ENCODE results near the gene SLC6A18.
"Not testable (repeated sequence)": the region's sequence is repeated elsewhere in the genome, so short reads cannot be mapped to it uniquely, and the experiment has no call there.

The SLC6A18 gene

DNA sequence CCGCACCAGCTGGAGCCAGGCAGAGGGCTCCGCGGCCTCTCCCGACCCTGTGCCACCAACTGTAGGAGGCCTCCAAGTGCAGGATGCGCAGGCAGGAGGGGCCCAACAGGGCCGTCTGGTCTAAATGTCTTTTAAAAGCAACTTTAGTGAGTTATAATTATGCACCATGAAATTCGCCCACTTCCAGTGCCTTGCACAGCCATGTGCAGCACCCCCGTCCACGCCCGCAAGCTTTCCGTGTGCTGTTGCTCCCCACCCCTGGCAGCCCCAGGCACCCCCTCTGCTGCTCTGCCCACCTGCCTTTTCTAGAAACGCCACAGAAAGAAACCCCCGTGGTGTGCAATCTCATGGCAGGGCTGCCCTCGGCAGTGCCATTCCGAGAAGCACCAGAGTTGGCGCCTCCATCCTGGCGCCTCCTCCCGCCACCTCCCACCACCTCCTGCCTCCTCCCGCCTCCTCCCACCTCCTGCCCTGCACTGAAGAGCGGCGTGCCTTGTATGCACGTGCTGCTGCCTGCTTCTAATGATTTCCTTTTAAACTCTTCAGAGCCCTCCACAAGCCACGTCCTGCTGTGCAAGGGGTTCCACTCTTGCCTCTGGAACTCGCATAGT, 7.5 kb upstream of the SLC6A18 start:
- no peak for DNase-seq

DNA sequence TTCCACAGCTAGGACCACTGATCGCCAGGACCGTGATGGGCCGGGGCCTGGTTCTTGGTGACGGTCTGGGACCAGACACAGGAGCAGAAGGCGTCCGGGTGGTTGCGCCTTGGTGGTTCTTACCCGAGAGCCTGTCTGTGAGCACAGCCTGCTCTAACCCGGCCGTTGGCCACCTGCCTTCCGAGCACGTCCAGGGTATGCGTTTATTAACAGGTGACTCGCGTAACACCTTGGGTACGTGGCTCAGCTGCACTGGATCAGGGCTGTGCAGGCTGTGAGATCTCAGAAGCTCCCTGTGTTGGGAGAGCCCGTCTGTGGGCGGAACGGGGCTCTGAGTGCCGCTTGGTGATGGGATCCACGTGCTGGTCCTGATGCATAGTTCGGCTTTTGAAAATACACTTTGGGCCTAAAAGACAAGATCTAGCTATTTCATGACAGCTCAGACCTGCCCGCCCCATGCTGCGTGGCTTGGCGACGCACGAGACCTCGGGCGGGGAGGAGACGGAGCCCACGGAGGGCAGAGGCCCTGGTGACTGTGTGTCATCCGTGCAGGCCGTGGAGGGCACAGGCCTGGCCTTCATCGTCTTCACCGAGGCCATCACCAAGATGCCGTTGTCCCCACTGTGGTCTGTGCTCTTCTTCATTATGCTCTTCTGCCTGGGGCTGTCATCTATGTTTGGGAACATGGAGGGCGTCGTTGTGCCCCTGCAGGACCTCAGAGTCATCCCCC, 6.7 kb upstream of the SLC6A18 start:
- DNase-seq = no peak

DNA sequence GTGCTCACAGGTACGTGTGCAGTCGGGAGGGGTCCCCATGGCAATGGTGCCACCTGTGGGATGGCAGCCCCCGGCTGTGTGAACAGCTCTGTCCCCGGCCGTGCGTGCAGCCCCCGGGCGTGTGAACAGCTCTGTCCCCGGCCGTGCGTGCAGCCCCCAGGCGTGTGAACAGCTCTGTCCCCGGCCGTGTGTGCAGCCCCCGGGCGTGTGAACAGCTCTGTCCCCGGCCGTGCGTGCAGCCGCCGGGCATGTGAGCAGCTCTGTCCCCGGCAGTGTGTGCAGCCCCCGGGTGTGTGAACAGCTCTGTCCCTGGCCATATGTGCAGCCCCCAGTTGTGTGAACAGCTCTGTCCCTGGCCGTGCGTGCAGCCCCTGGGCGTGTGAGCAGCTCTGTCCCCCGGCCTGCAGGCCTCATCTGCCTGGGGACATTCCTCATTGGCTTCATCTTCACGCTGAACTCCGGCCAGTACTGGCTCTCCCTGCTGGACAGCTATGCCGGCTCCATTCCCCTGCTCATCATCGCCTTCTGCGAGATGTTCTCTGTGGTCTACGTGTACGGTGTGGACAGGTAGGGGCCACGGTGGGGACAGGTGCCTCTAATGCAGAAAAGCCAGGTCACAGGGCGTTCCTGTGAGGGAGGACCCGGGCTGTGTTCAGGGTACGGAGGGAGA, 5.9 kb upstream of the SLC6A18 start:
- DNase-seq = no peak

DNA sequence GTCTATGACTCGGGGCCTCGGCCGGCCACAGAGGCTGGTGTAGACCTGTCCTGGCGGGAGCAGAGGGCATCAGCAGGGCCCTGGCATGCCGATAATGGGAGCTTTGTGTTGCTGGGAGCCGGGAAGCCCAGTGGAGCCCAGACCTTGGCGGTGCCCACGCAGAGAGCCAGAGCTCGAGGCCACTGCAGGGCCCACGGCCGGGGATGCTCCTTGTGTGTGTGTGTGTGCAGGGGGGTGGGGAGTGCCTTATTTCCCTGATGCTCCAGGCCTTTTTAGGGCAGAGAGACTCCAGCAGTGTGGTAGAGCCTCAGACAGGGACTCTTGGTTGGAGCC, 5.4 kb upstream of the SLC6A18 start:
- DNase-seq = no peak

DNA sequence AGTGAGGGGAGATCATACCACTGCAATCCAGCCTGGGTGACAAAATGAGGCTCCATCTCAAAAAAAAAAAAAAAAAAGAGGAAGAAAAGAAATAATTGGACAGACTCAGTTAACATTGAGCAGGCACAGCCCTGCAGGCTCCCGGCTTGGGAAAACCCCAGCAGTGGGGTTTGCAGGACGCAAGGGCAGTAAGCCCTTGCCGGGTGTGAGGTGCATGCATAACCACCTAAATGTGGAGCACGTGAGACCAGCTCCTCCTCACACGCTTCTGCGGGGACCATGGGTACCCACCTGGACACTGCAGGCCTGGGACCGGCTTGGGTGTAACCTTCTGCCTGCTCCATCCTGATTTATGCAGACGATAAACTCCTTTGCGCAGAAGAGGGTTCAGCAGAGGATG, 4.8 kb upstream of the SLC6A18 start:
- no peak for DNase-seq

DNA sequence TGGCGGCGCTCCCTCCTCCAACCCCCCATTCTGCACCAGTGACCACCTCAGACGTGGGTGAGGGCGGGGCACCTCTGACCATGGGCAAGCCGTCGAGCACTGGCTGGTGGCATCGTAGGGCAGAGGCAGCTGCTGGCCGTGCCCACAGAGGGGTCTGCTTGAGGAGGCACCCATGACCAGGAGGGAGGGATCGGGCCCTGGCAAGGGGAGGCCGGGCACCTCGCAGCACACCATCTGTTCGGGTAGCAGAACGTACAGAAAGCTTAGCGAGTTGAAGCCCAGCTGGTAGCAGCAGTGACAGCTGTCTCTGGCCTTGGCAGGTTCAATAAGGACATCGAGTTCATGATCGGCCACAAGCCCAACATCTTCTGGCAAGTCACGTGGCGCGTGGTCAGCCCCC, 4.3 kb upstream of the SLC6A18 start:
- DNase-seq = no peak

DNA sequence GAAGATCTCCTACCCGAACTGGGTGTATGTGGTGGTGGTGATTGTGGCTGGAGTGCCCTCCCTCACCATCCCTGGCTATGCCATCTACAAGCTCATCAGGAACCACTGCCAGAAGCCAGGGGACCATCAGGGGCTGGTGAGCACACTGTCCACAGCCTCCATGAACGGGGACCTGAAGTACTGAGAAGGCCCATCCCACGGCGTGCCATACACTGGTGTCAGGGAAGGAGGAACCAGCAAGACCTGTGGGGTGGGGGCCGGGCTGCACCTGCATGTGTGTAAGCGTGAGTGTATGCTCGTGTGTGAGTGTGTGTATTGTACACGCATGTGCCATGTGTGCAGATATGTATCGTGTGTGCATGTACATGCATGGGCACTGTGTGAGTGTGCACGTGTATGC, 3.5 kb upstream of the SLC6A18 start:
- DNase-seq = no peak

DNA sequence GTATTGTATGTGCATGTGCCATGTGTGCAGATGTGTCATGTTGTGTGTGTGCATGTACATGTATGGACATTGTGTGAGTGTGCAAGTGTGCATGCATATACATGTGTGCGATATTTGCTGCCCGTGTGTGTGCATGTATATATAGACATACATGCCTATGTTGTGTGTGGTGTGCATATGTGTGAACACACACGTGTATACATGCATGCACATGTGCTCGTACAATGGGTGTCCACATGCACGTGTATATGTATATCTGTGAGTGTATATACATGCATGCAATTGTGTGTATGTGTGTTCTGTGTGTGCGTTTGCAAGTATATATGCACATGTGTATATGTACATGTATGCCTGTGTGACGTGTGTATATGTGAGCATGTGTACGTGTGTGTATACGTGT, 3.0 kb upstream of the SLC6A18 start:
- DNase-seq = no peak

DNA sequence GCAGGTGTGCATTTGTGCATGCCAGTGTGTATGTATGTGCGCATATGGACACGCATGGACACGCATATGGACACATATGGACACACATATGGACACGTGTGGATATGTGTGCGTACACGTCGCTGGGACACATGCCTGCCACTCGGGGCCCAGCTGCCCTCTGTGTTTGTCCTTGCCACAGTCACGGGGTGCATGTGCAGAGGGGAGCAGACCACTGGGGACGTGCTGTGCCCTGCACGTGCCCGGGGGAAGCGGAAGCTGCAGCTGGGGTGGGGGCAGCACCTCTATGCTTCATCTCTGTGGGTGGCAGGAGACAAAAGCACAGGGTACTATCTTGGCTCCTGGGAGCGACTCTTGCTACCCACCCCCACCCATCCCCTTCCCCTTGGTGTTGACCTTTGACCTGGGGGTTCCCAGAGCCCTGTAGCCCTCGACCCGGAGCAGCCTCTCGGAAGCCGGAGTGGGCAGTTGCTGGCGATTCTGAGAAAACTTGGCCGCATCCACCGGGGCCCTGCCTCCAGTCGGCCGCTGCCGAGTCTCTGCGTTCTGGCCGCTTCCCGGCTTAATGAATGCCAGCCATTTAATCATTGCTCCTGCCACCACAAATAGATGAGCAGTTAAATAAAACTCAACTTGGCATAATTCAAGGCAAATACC, 2.4 kb upstream of the SLC6A18 start:
- no peak for DNase-seq

DNA sequence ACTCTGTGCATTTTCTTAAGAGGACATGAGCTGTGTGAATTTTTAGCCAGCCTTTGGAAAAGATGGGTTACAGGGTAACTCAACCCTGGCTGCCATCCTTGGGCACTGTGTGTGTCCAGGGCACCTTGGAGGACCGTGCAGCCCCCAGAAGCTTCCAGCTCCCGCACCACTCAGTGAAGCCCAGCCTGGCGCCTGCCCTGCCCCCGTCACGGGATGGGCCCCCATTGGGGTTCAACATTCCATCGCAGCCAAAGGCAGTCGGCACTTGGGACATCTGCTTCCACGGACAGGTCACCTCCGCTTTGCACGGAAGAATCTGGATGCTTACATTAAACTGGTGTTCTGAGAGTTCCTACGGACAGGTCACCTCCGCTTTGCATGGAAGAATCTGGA, 1.9 kb upstream of the SLC6A18 start:
- no peak for DNase-seq

DNA sequence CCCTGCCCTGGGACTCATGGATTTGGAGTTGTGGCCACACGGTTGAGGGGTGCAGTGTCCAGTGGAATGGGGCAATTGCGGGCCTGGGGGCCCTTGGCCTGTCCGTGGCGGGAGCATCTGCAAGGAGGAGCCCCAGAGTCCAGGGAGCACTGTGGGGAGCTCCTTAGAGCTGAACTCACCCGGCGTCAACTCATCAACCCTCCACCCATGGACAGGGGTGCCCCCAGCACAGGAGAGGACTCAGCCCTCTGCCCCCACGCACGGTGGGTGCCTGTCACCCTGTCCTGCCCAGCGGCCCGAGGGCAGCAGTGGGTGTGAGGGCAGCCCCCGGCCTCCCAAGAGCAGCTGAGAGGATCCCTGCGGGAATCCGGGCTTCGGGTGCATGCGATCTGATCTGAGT, 550 bp upstream of the SLC6A18 start:
- DNase-seq = no peak

DNA sequence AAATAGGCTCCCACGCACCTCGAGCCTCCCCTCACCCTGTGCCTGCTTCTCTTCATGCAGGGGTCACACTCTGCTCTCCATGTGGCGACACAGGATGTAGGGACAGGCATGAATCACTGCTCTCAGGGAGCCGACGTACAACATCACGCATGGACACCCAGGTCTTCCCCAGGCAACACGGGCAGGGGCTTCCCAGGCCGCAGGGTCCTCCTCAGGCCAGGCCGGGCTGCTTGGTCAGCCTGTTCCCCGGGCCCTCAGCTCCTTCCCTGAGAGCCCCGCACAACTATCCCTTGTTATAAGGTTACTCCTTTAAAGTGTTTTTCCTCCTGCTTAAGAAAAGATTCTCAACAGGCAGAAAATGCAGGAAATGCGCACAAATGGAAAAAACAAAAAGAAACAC, 1.1 kb downstream of the SLC6A18 start:
- DNase-seq = no peak

DNA sequence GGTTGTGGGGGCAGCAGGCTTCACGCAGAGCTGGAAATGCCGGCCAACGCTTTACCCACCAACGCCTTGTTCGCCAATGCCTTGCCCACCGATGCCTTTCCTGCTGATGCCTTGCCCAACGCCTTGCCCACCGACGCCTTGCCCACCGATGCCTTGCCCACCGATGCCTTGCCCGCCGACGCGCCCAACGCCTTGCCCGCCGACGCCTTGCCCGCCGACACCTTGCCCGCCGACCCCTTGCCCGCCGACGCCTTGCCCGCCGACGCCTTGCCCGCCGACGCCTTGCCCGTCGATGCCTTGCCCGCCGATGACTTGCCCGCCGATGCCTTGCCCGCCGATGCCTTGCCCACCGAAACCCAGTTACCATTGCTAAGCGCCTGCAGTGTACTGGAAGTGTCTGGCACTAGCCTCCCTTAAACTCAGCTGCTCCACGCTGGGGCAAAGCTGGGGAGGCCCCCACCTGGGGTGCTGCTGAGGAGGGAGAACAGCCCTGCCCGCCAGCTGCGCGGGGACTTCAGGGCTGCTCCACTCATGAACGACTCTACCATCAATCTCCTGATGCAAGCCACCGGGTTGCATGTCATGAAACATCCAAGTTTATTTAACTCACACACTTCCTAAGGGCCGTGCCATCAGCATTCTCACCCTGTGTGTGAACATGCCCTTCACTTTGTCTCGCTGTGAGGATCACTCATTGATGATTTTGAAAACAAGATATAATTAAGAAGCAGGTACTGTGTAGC, 1.8 kb downstream of the SLC6A18 start:
- DNase-seq = no peak

DNA sequence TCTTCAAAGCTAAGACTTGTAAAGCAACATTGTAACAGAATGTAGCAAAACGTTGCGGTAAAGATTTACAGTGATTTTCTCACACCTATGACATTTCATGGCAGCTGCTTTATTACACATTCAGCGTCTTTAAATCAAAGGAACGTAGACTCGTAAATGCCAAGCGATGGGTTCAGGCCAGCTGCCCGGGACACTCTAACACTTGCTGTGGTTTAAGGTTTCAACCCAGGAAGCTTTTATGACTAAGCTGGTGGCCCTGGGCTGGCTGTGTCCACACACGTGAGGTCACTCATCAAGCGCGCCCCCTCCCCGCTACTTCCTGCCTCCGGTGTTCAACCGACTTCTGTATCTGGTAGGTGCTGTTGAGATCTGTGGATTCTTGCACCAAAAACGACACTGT, 2.5 kb downstream of the SLC6A18 start:
- DNase-seq = no peak

DNA sequence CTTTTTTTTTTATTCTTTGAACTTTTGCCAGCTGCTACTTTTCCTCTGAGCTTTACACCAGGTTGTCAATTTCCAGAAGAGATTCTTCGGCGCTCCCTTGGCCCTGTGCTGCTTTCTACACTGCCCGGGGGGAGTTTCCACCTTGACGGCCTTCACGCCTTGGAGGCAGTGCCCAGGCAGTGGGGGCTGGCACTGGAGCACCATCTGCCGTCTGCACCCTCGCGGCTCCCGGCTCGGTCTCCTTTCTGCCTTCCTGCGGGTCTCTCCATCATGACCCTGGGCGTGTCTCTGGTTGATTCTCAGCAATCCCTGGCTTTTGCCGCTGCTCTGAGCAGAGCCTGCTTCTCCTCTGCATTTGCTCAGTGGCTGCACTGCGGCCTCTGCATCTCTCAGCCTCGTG, 2.9 kb downstream of the SLC6A18 start:
- DNase-seq = no peak

DNA sequence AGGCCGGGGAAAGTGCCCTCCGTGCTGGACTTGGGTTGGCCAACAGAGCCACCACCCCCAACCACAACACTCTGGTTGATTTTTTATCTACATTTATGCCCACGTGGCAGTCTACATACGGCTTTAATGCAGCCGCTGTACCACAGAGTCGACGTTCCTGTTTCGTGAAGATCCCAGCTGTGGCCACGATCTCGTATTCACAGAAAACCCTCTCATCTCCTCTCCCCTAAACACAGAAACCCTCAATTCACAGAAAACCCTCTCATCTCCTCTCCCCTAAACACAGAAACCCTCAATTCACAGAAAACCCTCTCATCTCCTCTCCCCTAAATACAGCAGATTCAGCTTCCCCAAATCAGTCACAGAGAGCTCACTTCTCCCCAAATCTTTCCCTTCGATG, 3.8 kb downstream of the SLC6A18 start:
- not testable (repeated sequence) for DNase-seq

DNA sequence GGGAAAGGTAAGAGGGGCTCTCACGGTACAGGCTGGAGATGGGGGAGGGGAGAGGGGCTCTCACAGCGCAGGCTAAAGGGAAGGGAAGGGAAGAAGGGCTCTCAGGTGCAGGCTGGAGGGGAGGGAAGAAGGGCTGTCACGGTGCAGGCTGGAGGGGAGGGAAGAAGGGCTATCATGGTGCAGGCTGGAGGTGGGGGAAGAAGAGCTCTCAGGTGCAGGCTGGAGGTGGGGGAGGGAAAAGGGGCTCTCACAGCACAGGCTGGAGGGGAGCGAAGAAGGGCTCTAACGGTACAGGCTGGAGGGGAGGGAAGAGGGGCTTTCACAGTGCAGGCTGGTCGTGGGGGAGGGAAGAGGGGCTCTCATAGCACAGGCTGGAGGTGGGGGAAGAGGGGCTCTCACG, 4.6 kb downstream of the SLC6A18 start:
- no peak for DNase-seq

DNA sequence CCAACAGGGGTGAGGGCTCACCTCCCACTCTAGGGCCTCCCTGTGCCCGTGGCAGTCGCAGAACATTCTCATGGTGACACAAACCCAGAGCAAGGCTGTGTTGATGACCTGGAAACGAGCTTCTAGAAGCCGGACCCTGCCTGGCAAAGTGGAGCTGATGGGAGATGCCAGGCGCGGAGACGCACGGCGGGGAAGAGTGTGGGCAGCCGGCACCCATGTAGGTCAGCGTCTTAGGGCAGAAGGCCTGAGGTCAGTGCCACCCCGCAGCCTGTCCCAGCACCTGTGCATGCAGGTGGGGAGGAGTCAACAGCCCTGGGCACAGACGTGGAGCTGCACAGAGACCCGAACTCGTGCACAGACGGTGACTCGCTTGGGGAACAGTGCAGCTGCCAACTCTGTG, 5.4 kb downstream of the SLC6A18 start:
- DNase-seq = no peak

DNA sequence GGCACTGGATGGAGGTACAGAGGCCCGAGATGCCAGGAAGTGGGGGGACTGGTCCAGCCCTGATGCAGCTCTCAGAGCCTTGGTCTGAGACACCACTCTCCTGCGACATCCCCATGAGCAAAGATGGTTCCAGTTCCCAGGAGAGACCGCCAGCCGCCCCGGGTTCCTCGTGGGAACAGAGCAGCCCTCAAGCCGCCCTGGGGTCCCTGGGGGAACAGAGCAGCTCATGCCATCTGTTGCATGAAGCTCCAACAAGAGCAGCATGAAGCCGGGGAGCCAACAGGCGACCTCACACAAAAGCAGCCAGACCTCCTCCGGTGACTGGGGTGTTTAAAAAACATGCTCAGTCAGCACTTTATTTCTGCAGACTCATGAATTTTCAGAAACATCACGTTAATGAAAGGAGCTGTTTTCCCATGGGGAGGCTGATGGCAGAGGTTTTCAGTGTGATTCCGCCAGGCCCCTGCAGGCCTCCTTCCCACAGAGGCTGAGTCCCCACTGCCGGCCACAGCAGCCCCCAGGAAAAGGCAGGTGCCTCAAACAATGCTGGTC, 6.2 kb downstream of the SLC6A18 start:
- no peak for DNase-seq

DNA sequence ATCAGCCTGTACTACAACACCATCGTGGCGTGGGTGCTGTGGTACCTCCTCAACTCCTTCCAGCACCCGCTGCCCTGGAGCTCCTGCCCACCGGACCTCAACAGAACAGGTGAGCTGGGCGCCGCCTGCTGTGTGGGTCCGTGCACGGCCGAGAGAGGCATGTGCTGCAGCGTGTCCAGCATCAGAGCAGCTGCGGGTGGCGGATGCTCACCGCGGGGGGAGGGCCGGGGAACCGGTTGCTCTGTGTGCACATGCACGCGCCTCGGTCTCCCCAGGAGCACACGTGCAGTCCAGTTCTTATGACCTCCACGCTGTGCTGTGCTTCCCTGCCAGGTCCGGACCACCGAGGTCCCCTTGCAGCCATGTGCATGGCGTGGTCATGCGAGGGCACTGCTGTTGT, 7.6 kb downstream of the SLC6A18 start:
- no peak for DNase-seq

DNA sequence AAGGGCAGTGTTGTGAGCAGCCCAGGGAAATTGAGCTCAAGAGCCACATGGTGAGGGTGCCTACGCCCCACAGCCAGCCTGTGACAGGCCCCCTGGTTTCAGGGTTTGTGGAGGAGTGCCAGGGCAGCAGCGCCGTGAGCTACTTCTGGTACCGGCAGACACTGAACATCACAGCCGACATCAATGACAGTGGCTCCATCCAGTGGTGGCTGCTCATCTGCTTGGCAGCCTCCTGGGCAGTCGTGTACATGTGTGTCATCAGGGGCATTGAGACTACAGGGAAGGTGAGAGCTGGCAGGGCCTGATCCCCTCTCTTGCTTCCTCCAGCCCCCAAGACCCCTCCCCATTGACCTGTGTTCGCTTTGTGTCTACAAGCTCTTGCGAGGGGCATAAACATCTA, 10.2 kb downstream of the SLC6A18 start:
- no peak for DNase-seq

DNA sequence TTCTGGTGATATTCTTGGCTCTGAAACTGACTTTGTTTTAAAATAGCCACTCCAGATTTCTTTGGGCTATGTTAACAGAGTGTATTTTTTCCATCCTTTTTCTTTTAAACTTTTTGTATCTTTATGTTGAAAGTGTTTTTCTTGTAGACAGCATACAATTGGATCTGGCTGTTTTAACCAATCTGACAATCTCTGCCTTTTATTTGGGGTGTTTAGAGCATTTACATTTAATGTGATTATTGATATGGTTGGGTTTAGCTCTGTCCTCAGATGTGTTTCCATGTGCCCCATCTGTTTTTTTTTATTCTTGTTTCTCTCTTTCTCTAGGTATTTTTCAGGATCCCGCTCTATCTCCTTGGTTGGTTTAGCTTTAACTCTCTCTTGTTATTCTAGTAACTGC, 10.7 kb downstream of the SLC6A18 start:
- no peak for DNase-seq

Measured in kidney glomerular epithelial cell (primary cell).